ENCODE data around the gene ITPR1.

The ITPR1 gene

DNA sequence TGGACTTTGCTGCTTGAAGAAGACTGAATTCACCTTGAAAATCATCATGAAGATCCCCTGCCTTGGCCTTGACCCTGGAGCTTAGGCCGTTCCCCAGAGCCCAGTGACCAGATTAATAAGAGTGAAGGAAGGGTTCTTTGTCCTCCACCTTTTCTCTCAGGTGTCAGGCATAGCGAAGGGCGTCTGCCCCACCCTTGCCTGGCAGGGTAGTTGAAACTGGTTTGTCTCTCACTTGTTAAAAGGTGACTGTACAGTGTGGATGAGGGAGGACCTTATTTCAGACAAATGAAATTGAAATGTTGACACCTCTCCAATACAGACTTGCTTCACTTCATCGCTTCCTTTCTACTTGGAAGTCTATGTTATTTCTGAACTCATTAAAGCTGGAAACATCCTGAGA lies 262.4 kb downstream of the ITPR1 start:
- no peak for DNase-seq
- Histone ChIP-seq H3K4me3 (ENCODE audit: low read depth, low read length) (no peak overlapping the region), H3K9me3 (no peaks in the 10 kb centered on the region), H3K27me3 (no peaks in the 10 kb centered on the region), H3K4me1 (no peaks in the 10 kb centered on the region), H3K36me3 (peaks cover 4% of the 10 kb centered on the region; the same call in 1 of the 2 replicates)
- TF ChIP-seq CTCF (IDR thresholded peaks at IDR 0.05; ENCODE audit: low read depth, low read length), result no peak

DNA sequence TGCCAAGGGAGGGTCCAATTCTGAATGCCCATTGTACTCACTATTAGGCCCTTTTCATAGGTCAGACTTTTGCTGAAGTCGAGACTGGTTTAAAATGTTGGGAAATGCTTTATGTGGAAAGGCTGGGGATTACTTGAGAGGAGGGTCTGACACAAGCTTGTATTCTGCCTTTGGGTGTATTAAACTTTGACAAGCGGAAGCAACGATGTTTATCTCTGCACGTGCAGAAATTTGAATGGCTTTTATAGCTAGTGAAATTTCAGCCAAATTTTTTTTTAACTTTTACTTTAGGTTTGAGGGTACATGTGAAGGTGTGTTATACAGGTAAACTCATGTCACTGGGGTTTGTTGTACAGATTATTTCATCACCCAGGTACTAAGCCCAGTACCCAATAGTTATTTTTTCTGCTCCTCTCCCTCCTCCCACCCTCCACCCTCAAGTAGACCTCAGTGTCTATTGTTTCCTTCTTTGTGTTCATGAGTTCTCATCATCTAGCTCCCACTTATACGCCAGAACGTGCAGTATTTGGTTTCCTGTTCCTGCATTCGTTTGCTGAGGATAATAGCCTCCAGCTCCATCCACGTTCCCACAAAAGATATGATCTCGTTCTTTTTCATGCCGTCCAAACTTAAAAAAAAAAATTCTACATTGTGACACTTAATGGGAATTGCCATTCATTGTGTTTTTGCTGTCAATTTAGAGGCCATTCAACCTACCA lies 263.1 kb downstream of the ITPR1 start:
- no peaks in the 10 kb centered on the region for H3K9me3 ChIP-seq
- no peaks in the 10 kb centered on the region for H3K4me1 ChIP-seq
- H3K27me3 ChIP-seq, result no peaks in the 10 kb centered on the region
- no peak overlapping the region for H3K4me3 ChIP-seq (ENCODE audit: low read depth, low read length)
- peaks cover 6% of the 10 kb centered on the region; the same call in 1 of the 2 replicates for H3K36me3 ChIP-seq
- no peak for DNase-seq
- no peak for TF ChIP-seq CTCF (IDR thresholded peaks at IDR 0.05; ENCODE audit: low read depth, low read length)

DNA sequence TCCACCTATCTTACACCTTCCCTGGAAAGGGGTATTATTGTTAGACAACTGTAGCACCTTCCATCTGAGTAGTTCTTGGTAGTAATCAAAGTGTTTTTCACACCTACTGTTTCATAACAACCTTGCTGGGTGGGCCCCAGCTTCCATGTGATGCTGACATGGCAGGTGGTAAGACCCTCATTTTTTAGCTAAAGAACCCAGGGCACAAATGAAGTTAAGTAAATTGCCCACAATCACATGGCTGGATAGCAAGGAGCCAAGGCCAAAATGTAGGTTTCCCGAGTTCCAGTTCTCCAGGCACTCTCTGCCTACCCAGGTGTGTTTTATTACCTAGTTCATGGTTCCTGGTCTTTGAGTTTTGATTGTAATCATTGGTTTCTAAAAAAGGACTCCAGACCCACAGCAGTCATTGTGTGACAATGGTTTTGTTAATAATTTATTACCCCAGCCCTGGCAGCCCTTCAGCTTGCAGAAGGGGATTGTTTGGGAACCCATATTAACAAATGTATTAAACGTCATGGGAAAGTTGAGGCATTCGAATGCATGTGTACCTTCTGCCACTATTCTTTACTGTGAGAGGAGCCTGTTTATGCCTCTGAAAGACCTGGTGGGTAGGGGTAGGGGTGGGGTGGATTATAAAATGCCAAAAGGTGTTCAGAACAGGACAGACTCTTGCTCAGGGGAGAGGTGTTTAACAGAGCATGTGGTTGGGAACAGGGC lies 263.9 kb downstream of the ITPR1 start:
- no peak overlapping the region for H3K4me3 ChIP-seq (ENCODE audit: low read depth, low read length)
- DNase-seq, result no peak
- H3K36me3 ChIP-seq, result peaks cover 6% of the 10 kb centered on the region; the same call in 1 of the 2 replicates
- H3K4me1 ChIP-seq, result no peaks in the 10 kb centered on the region
- H3K9me3 ChIP-seq, result no peaks in the 10 kb centered on the region
- no peaks in the 10 kb centered on the region for H3K27me3 ChIP-seq
- TF ChIP-seq CTCF (IDR thresholded peaks at IDR 0.05; ENCODE audit: low read depth, low read length), result no peak

GRCh38 chr3:4757575-4758248 lies 264.6 kb downstream of the ITPR1 start:
- H3K9me3 ChIP-seq, result no peaks in the 10 kb centered on the region
- no peaks in the 10 kb centered on the region for H3K4me1 ChIP-seq
- TF ChIP-seq CTCF (IDR thresholded peaks at IDR 0.05; ENCODE audit: low read depth, low read length), result no peak
- no peak overlapping the region for H3K4me3 ChIP-seq (ENCODE audit: low read depth, low read length)
- H3K27me3 ChIP-seq, result no peaks in the 10 kb centered on the region
- peaks cover 6% of the 10 kb centered on the region for H3K36me3 ChIP-seq
- DNase-seq, result no peak

- no peak for DNase-seq
- no peak for TF ChIP-seq CTCF (IDR thresholded peaks at IDR 0.05; ENCODE audit: low read depth, low read length)
- Histone ChIP-seq H3K36me3 (peaks cover 6% of the 10 kb centered on the region), H3K4me3 (ENCODE audit: low read depth, low read length) (no peak overlapping the region), H3K27me3 (no peaks in the 10 kb centered on the region), H3K4me1 (no peaks in the 10 kb centered on the region), H3K9me3 (no peaks in the 10 kb centered on the region)
These were observed 265.2 kb downstream of the ITPR1 start for GRCh38 chr3:4758249-4758860.
